ENCODE data around the gene OSBPL10. TPM values are rescaled to one million over a fixed set of nuclear protein-coding genes. Genes with fewer than 3 reads are reported as not detected.
A peak's percentile ranks its signal among the peaks of the same experiment; 100 is the strongest.

OSBPL10 gene
- total and polyA plus RNA-seq, 7 donors, result 0.75 to 4.6 (median 2.3) TPM

DNA sequence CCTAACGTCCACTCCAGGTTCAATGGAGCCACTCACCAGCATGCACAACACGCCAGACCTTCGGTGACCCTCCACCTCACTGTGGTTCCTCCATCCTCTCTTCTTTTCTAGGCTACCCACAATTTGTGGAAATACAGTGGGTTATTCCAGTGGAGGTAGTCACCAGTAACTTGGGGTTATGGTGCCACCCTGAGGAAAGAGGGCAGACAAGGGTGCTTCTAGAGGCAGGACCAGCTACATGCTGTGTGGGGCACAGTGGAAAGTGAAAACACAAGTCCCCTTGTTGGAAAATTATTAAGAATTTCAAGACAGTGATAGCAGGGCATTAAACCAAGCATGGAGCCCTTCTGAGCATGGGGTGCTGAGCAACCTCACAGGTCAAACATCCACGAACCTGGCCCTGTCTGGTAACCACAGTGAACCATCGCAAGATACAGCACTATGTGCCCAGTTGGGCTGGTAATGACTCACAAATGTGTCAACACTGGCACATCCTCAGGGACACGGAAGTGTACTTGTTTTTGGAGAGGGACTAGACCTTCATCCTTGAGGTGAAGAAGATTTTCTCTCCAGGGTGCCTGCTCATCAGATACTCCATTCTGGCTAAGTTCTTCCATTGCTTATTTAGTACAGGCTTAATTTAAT lies 281.6 kb downstream of the OSBPL10 start:
- TF ChIP-seq, protein P1, sequence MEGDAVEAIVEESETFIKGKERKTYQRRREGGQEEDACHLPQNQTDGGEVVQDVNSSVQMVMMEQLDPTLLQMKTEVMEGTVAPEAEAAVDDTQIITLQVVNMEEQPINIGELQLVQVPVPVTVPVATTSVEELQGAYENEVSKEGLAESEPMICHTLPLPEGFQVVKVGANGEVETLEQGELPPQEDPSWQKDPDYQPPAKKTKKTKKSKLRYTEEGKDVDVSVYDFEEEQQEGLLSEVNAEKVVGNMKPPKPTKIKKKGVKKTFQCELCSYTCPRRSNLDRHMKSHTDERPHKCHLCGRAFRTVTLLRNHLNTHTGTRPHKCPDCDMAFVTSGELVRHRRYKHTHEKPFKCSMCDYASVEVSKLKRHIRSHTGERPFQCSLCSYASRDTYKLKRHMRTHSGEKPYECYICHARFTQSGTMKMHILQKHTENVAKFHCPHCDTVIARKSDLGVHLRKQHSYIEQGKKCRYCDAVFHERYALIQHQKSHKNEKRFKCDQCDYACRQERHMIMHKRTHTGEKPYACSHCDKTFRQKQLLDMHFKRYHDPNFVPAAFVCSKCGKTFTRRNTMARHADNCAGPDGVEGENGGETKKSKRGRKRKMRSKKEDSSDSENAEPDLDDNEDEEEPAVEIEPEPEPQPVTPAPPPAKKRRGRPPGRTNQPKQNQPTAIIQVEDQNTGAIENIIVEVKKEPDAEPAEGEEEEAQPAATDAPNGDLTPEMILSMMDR (IDR thresholded peaks at IDR 0.05), result peak; percentile 9
- 77 to 83% (median 82%) methylated on average over 6 of the region's 6 CpGs for WGBS, 3 donors
- no peak overlapping the region for H3K4me3 ChIP-seq
- ATAC-seq (peak in 3 of 4 donors; percentile 57 to 67 (median 66)), DNase-seq (no peak)
- H3K9me3 ChIP-seq, result no peaks in the 10 kb centered on the region
- intact Hi-C loops (cut with DNase I), result no loop called here
- peaks cover 4% of the 10 kb centered on the region for H3K4me1 ChIP-seq
- no peaks in the 10 kb centered on the region for H3K36me3 ChIP-seq (ENCODE audit: insufficient read depth in 1 of 2, low read depth in 1 of 2)
- no peaks in the 10 kb centered on the region for H3K27me3 ChIP-seq (ENCODE audit: insufficient read depth in 3 of 3, low read length in 2 of 3)
- H3K27ac ChIP-seq, result no peak overlapping the region

DNA sequence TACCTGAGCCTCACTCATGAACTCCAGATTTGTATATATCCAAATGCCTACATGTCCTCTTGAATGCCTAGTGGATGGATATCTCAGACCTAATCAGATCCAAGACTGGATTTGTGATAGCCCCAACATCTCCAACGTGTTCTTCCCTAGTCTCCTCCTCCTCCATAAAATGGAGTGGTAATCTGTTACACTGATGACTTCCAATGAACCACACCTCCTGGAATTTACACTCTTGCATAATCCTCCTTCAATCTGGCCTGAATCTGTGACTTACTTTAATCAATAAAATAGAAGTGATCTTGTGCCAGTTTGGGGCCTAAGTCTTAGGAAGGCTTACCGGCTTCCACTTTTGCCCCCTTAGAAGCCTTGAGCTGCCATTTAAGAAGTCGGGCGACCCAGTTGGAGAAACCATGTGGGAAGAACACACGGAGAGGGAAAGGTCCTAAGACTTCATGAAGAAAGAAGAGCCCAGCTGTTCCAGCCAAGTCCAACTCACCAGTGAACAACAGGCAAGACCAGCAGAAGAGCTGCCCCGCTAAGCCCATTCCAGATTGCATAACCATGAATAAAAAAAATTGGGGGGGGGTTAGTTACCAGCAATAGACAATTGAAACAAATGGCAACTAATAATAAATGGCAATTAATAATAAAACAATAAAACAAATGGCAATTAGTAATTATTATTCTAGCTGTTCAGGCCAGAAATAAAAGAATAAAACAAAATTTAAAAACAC lies 284.1 kb downstream of the OSBPL10 start:
- Histone ChIP-seq H3K4me1 (no peaks in the 10 kb centered on the region), H3K27me3 (ENCODE audit: insufficient read depth in 3 of 3, low read length in 2 of 3) (no peaks in the 10 kb centered on the region), H3K27ac (no peak overlapping the region), H3K36me3 (ENCODE audit: insufficient read depth in 1 of 2, low read depth in 1 of 2) (no peaks in the 10 kb centered on the region), H3K9me3 (no peaks in the 10 kb centered on the region), H3K4me3 (no peak overlapping the region)
- ATAC-seq, result no peak
- TF ChIP-seq, protein P1 (IDR thresholded peaks at IDR 0.05), result no peak
- intact Hi-C loops (cut with DNase I), result no loop called here
- WGBS, 3 donors, result 94 to 95% (median 94%) methylated on average over 6 of the region's 6 CpGs
- DNase-seq, result no peak

DNA sequence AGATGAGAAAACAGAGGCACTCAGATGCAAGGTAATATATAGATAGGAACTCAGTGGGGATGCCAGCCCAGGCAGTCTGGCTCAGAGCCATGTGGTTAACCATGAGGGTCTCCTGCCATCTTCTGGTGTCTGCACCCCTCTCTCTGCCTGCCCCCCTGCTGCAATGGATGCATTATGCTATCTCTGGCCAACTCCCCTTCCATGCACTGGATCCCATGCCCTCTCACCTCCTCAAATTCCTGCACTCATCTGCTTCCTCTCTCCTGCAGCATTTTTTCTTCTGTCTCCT lies 285.1 kb downstream of the OSBPL10 start:
- TF ChIP-seq, protein P1 (IDR thresholded peaks at IDR 0.05), result no peak
- H3K9me3 ChIP-seq, result no peaks in the 10 kb centered on the region
- no peak overlapping the region for H3K27ac ChIP-seq
- no peak for ATAC-seq
- no peak overlapping the region for H3K4me3 ChIP-seq
- DNase-seq, result no peak
- H3K36me3 ChIP-seq (ENCODE audit: insufficient read depth in 1 of 2, low read depth in 1 of 2), result no peaks in the 10 kb centered on the region
- intact Hi-C loops (cut with DNase I), result no loop called here
- no peaks in the 10 kb centered on the region for H3K4me1 ChIP-seq
- H3K27me3 ChIP-seq (ENCODE audit: insufficient read depth in 3 of 3, low read length in 2 of 3), result no peaks in the 10 kb centered on the region

DNA sequence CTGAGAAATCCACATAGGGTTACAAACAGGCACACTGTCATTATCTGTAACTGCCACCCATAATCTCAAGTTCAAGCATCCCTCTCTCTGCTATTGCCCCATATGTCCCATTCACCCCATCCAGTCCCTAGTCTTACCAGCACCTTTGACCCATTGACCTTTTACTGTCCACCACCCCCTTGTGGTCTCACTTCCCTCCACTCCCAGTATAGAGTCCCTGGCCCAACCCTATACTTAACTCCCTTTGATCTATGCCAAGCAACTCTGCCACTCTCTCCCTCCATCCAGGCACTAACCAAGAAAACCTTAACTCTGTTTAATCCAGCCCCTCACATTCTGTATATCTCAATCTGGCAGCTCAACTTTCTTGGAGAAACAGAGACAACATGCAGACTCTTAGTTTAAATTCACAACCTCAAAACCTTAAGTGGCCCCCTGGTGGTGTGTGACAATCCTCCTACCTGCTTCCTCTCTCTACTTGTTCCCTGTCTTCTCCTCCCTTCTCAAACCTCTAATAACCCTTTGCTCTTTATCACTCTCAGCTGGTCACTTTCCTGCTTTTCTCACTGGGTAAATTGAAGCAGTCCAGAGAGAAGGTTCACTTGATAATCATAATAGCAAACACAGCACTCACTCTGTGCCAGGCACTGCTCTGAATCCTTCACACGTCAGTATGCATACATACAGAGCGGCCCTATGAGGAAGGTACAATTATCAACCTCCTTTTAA lies 285.6 kb downstream of the OSBPL10 start:
- H3K4me1 ChIP-seq, result no peaks in the 10 kb centered on the region
- TF ChIP-seq, protein P1 (IDR thresholded peaks at IDR 0.05), result no peak
- ATAC-seq (no peak), DNase-seq (no peak)
- no peaks in the 10 kb centered on the region for H3K27me3 ChIP-seq (ENCODE audit: insufficient read depth in 3 of 3, low read length in 2 of 3)
- H3K36me3 ChIP-seq (ENCODE audit: insufficient read depth in 1 of 2, low read depth in 1 of 2), result no peaks in the 10 kb centered on the region
- no peak overlapping the region for H3K4me3 ChIP-seq
- intact Hi-C loops (cut with DNase I), result no loop called here
- no peaks in the 10 kb centered on the region for H3K9me3 ChIP-seq
- no peak overlapping the region for H3K27ac ChIP-seq
- 91 to 97% (median 96%) methylated on average over 2 of the region's 2 CpGs for WGBS, 3 donors

Measured in psoas muscle (tissue), 8 donors.